HCT116 (cell line): Measurements from ENCODE around the gene DMBT1. TPM values are rescaled to one million over a fixed set of nuclear protein-coding genes. Genes with fewer than 3 reads are reported as not detected.

Experiments used
- ATAC-seq: fragments of 200-7000 bp; cut with Tn5 transposase; 2 replicates; pipeline ENCODE4 v1.9.1; 2020; ENCODE audit warnings: mild to moderate bottlenecking, moderate library complexity
- BruUV-seq: library from RNA; stranded (reverse); fragments of 400-500 nt; replicated peaks from 2 replicates; lab custom pipeline; 2021; lab: Mats Ljungman, UMichigan
- CTCF ChIA-PET: fragments of 300-600 bp; sonication (Branson Sonifier 250); formaldehyde crosslinking; loops from one replicate; lab custom pipeline; 2021; ENCODE audit warnings: antibody characterized with exemption; lab: Charles Lee
- POLR2A ChIA-PET: fragments of 300-600, 350-600 bp; sonication (Branson Sonifier 250); formaldehyde crosslinking; loops from one replicate; lab custom pipeline; 2021; ENCODE audit warnings: antibody characterized with exemption; lab: Charles Lee
- RAD21 ChIA-PET, 2 experiments: fragments of 300-600 bp; sonication (Branson Sonifier 250); formaldehyde crosslinking; loops; one replicate each; lab custom pipeline; 2023; ENCODE audit warnings: low total read pairs in 2 of 2; ENCODE audit not compliant: uncharacterized antibody in 2 of 2, unreplicated experiment in 2 of 2, low non-redundant PET in 1 of 2; lab: Charles Lee
- DNase-seq: peaks from one replicate; pipeline ENCODE4 v3.0.0-alpha.2; 2010; ENCODE audit warnings: low read depth, low spot score
- H2AFZ ChIP-seq: fragments of 200-600 bp; shearing (Covaris generic), sonication (generic); 2 replicates; pipeline ENCODE4 v1.6.1; 2017; ENCODE audit warnings: low read depth, mixed run types, mixed read lengths, antibody characterized with exemption, low read length; ENCODE audit not compliant: poor library complexity, severe bottlenecking
- H3K27ac ChIP-seq: 2 replicates; pipeline ENCODE4 v1.5.1; 2012; ENCODE audit warnings: low read depth, low read length
- H3K27me3 ChIP-seq: fragments of 200-600 bp; sonication (generic); 2 replicates; pipeline ENCODE4 v1.6.1; 2016; ENCODE audit warnings: mixed run types, low read length, mixed read lengths; ENCODE audit not compliant: insufficient read depth
- H3K36me3 ChIP-seq, 2 experiments: fragments of 200-500 bp in 1 of 2; fragments of 200-600 bp in 1 of 2; sonication (Bioruptor generic) in 1 of 2; sonication (generic) in 1 of 2; 2 replicates each; pipeline versions ENCODE4 v1.5.1 to v1.6.1; 2014 to 2016; ENCODE audit warnings: low read length in 2 of 2, inconsistent platforms in 1 of 2, mixed read lengths in 1 of 2, mixed run types in 1 of 2; ENCODE audit not compliant: insufficient read depth in 2 of 2, control insufficient read depth in 1 of 2
- H3K4me1 ChIP-seq, 2 experiments: fragments of 200-600 bp in 1 of 2; sonication (generic) in 1 of 2; 2 replicates each; pipeline versions ENCODE4 v1.5.1 to v1.6.1; 2012 to 2017; ENCODE audit warnings: low read length in 2 of 2, inconsistent platforms in 1 of 2, mild to moderate bottlenecking in 1 of 2, mixed read lengths in 1 of 2, mixed run types in 1 of 2, moderate library complexity in 1 of 2; ENCODE audit not compliant: insufficient read depth in 2 of 2, control insufficient read depth in 1 of 2
- H3K4me2 ChIP-seq: fragments of 200-600 bp; sonication (generic); 2 replicates; pipeline ENCODE4 v1.6.1; 2017; ENCODE audit warnings: mixed run types, low read length, mixed read lengths
- H3K4me3 ChIP-seq, 2 experiments: fragments of 200-600 bp in 1 of 2; sonication (generic) in 1 of 2; replicated peaks in 1 of 2; 2 replicates each; pipeline ENCODE4 v1.5.1; 2011 to 2016; ENCODE audit warnings: low read length in 2 of 2, control low read depth in 1 of 2, low read depth in 1 of 2, mild to moderate bottlenecking in 1 of 2, mixed read lengths in 1 of 2, mixed run types in 1 of 2
- H3K79me2 ChIP-seq: fragments of 200-600 bp; sonication (generic); 2 replicates; pipeline ENCODE4 v1.6.1; 2017; ENCODE audit warnings: mild to moderate bottlenecking, mixed run types, low read length, moderate library complexity, mixed read lengths; ENCODE audit not compliant: insufficient read depth
- H3K9ac ChIP-seq: fragments of 200-600 bp; sonication (generic); 2 replicates; pipeline ENCODE4 v1.6.1; 2016; ENCODE audit warnings: low read length, mixed read lengths
- H3K9me2 ChIP-seq: fragments of 200-600 bp; sonication (generic), shearing (Covaris generic); 2 replicates; pipeline ENCODE4 v1.6.1; 2017; ENCODE audit warnings: mixed run types, mild to moderate bottlenecking, moderate library complexity; ENCODE audit not compliant: insufficient read depth
- H3K9me3 ChIP-seq, 2 experiments: fragments of 200-500 bp in 1 of 2; fragments of 200-600 bp in 1 of 2; sonication (Bioruptor generic) in 1 of 2; sonication (generic) in 1 of 2; 2 replicates each; pipeline ENCODE4 v1.6.1; 2014 to 2017; ENCODE audit warnings: low read length in 2 of 2, mixed read lengths in 2 of 2, inconsistent platforms in 1 of 2, low read depth in 1 of 2, mild to moderate bottlenecking in 1 of 2, mixed run types in 1 of 2, moderate library complexity in 1 of 2; ENCODE audit not compliant: control insufficient read depth in 1 of 2, insufficient read depth in 1 of 2
- H4K20me1 ChIP-seq: fragments of 200-600 bp; sonication (generic), shearing (Covaris generic); 2 replicates; pipeline ENCODE4 v1.6.1; 2017; ENCODE audit warnings: mixed run types, mild to moderate bottlenecking, moderate library complexity; ENCODE audit not compliant: insufficient read depth
- CBX3 ChIP-seq: IDR thresholded peaks from 2 replicates; pipeline ENCODE4 v1.6.1; 2012; ENCODE audit warnings: low read depth
- CEBPB ChIP-seq: IDR thresholded peaks from 2 replicates; pipeline ENCODE4 v1.6.1; 2012; ENCODE audit warnings: low read depth
- EGR1 ChIP-seq: IDR thresholded peaks from 2 replicates; pipeline ENCODE4 v1.6.1; 2012; ENCODE audit warnings: low read depth
- FOSL1 ChIP-seq: IDR thresholded peaks from 2 replicates; pipeline ENCODE4 v1.6.1; 2012; ENCODE audit warnings: low read depth
- JUND ChIP-seq: IDR thresholded peaks from 2 replicates; pipeline ENCODE4 v1.6.1; 2012
- POLR2AphosphoS5 ChIP-seq: IDR thresholded peaks from 2 replicates; pipeline ENCODE4 v1.6.1; 2011; ENCODE audit warnings: mild to moderate bottlenecking, low read depth, low read length, moderate library complexity
- RAD21 ChIP-seq: IDR thresholded peaks from 2 replicates; pipeline ENCODE4 v1.6.1; 2012; ENCODE audit warnings: low read depth, mild to moderate bottlenecking
- REST ChIP-seq: IDR thresholded peaks from 2 replicates; pipeline ENCODE4 v1.6.1; 2012; ENCODE audit warnings: low read depth
- SP1 ChIP-seq: IDR thresholded peaks from 2 replicates; pipeline ENCODE4 v1.6.1; 2012; ENCODE audit warnings: low read depth
- YY1 ChIP-seq: IDR thresholded peaks from 2 replicates; pipeline ENCODE4 v1.6.1; 2011; ENCODE audit warnings: low read length, low read depth, moderate library complexity, mild to moderate bottlenecking; ENCODE audit not compliant: insufficient replicate concordance; ENCODE audit errors: extremely low read depth
- ZFX ChIP-seq: fragments of 450-650 bp; IDR thresholded peaks from 2 replicates; pipeline ENCODE4 v1.6.1; 2017
- ZNF274 ChIP-seq: fragments of 200-500 bp; sonication (Bioruptor generic); IDR thresholded peaks from 2 replicates; pipeline ENCODE4 v1.6.1; 2014; ENCODE audit warnings: mild to moderate bottlenecking, low read depth, low read length, inconsistent platforms
- intact Hi-C: fragments of 100-400 bp; cut with micrococcal nuclease; formaldehyde crosslinking; loops from 2 replicates; pipeline ENCODE4 v1.10.0; 2022
- total RNA-seq: library from RNA; stranded (reverse); gene quantifications from one replicate; pipeline ENCODE4 v1.2.1, GENCODE V29; 2021; ENCODE audit not compliant: unreplicated experiment
- TF ChIP-seq, protein P1 (sequence below), 3 experiments: fragments of 200-600 bp in 1 of 3; sonication (generic) in 1 of 3; IDR thresholded peaks in 2 of 3; conservative IDR thresholded peaks in 1 of 3; 2 replicates each; pipeline ENCODE4 v1.5.1; 2012 to 2017; ENCODE audit warnings: low read depth in 2 of 3, low read length in 2 of 3, antibody characterized with exemption in 1 of 3, borderline replicate concordance in 1 of 3, control low read depth in 1 of 3, mild to moderate bottlenecking in 1 of 3, mixed read lengths in 1 of 3, mixed run types in 1 of 3, moderate library complexity in 1 of 3; ENCODE audit not compliant: insufficient read depth in 1 of 3

DMBT1 gene
- total RNA-seq, 1 experiment from 2014 or later = 0.17 TPM

DNA sequence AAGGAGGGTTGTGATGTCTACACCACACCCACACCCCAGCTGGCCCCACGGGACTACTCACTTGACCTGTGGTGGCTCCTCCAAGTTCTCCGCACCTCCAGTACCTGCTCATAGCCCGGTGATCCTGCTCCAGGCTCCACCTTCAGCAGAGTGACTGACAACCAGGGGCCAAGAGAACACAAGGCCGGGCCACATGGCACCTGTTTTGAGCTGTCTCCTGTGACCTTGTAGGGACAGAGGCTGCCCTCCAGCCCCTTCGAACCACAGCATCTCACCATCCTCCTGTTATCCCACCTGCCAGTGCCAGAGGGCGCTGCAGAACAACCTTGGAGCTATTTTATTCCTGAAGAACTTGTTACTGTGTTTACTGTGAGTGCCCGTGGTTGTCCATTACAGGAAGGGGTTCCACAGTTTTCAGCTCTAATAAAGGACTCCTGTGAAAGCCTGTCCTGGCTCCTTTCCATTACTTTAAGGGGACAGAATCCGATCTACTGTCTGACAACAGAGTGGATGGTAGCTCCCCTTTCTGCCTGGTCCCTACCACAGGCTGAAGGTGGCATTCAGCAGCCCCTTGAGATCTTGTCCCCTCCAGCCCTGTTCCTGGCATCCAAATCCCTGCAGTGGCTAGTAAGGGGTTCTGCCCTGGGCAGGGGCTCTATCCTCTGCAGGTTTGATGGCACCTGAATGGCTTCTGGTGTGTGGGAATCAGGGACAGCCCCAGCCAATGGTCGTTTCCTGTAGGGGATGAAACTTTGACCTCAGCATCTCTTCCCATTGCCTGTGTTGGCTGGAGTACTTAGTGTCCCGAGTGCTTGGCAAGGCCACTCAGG is 88.3 kb downstream of the DMBT1 start:
- no peaks in the 10 kb centered on the region for H3K4me1 ChIP-seq
- BruUV-seq = no TSS peak
- H4K20me1 ChIP-seq = no peaks in the 10 kb centered on the region
- no peak overlapping the region for H3K4me2 ChIP-seq
- RAD21 ChIA-PET = interaction anchor here in 1 of 2 experiments (0.5 to 0.7 kb wide), 2 partner anchors 78 to 123 kb away, joined by 3 read pairs; no protein-coding TSS in a partner anchor
- TF ChIP-seq RAD21 (peak; percentile 85), ZFX (no peak)
- TF ChIP-seq, protein P1, sequence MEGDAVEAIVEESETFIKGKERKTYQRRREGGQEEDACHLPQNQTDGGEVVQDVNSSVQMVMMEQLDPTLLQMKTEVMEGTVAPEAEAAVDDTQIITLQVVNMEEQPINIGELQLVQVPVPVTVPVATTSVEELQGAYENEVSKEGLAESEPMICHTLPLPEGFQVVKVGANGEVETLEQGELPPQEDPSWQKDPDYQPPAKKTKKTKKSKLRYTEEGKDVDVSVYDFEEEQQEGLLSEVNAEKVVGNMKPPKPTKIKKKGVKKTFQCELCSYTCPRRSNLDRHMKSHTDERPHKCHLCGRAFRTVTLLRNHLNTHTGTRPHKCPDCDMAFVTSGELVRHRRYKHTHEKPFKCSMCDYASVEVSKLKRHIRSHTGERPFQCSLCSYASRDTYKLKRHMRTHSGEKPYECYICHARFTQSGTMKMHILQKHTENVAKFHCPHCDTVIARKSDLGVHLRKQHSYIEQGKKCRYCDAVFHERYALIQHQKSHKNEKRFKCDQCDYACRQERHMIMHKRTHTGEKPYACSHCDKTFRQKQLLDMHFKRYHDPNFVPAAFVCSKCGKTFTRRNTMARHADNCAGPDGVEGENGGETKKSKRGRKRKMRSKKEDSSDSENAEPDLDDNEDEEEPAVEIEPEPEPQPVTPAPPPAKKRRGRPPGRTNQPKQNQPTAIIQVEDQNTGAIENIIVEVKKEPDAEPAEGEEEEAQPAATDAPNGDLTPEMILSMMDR (IDR thresholded peaks at IDR 0.05 in 2 of 3, conservative IDR thresholded peaks at IDR 0.05 in 1 of 3; ENCODE audit: borderline replicate concordance in 1 of 3, insufficient read depth in 1 of 3, low read depth in 2 of 3, low read length in 2 of 3) = peak; percentile 84 to 96 (median 95); a peak in 5 of 6 replicates
- CTCF ChIA-PET = interaction anchor here (0.6 to 2.7 kb wide), 23 partner anchors 9 to 373 kb away, joined by 3 to 21 read pairs (median 4); no protein-coding TSS in a partner anchor
- no peak overlapping the region for H2AFZ ChIP-seq
- H3K36me3 ChIP-seq = no peaks in the 10 kb centered on the region
- no peak overlapping the region for H3K4me3 ChIP-seq
- no peak overlapping the region for H3K9ac ChIP-seq
- H3K27me3 ChIP-seq = peaks cover 65% of the 10 kb centered on the region
- no peak overlapping the region for H3K27ac ChIP-seq
- ATAC-seq = peak; percentile 89
- H3K9me2 ChIP-seq = no peaks in the 10 kb centered on the region
- peak; percentile 49 for DNase-seq
- no peaks in the 10 kb centered on the region for H3K79me2 ChIP-seq
- H3K9me3 ChIP-seq = no peaks in the 10 kb centered on the region
- POLR2A ChIA-PET = interaction anchor here (0.9 kb wide), 1 partner anchor 1770 kb away, joined by 3 read pairs; the partner anchor contains the start of gene OAT
- intact Hi-C loops = loop anchor here (1.0 to 2.0 kb wide), 3 partner anchors 54 to 350 kb away; no protein-coding TSS in a partner anchor

DNA sequence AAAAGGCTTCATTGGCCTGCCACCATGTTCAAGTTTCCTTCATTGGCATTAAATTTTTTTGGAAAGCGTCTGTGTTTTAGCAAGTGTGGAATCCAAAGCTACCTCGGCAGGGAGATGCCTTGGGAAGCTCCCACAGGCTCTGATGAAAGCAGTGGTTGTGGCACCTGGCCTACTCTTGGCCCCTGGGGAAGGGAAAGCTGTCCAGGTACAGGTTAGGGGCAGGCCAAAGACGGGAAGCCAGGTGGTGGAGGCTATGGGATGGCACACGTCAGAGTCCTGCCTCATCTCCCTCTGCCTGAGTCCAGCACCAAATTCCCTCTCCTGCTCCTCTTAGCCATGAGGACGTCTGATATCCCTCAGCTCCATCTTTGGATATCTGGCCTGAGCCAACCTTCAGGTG is 89.3 kb downstream of the DMBT1 start:
- no peak for ATAC-seq
- Histone ChIP-seq H3K9me2 (no peaks in the 10 kb centered on the region), H3K9ac (no peak overlapping the region), H3K27ac (no peak overlapping the region), H3K27me3 (peaks cover 67% of the 10 kb centered on the region), H3K4me2 (no peak overlapping the region), H2AFZ (no peak overlapping the region), H3K4me3 (no peak overlapping the region), H3K9me3 (no peaks in the 10 kb centered on the region), H3K36me3 (no peaks in the 10 kb centered on the region), H4K20me1 (no peaks in the 10 kb centered on the region), H3K4me1 (no peaks in the 10 kb centered on the region), H3K79me2 (no peaks in the 10 kb centered on the region)
- RAD21 ChIA-PET = no interaction called here
- no peak for DNase-seq
- no TSS peak for BruUV-seq
- CTCF ChIA-PET = interaction anchor here (1.2 to 2.7 kb wide), 8 partner anchors 8 to 370 kb away, joined by 3 to 21 read pairs (median 6); no protein-coding TSS in a partner anchor
- intact Hi-C loops = loop anchor here (2.0 to 5.0 kb wide), 3 partner anchors 77 to 912 kb away; no protein-coding TSS in a partner anchor
- POLR2A ChIA-PET = interaction anchor here (0.9 kb wide), 1 partner anchor 1769 kb away, joined by 3 read pairs; the partner anchor contains the start of gene OAT
- TF ChIP-seq POLR2AphosphoS5 (no peak), SP1 (no peak), JUND (no peak), EGR1 (no peak), YY1 (no peak), FOSL1 (no peak), CBX3 (no peak), ZNF274 (no peak), RAD21 (no peak), CEBPB (no peak), REST (no peak), ZFX (no peak)
